ENCODE measurements around the gene TRIM5. TPM values are rescaled to one million over a fixed set of nuclear protein-coding genes. Genes with fewer than 3 reads are reported as not detected.
"Not testable (repeated sequence)": the region's sequence is repeated elsewhere in the genome, so short reads cannot be mapped to it uniquely, and the experiment has no call there.

Gene TRIM5
- total RNA-seq, 1 experiment from 2014 or later = 17.9 TPM

- Histone ChIP-seq H3K9me3 (ENCODE audit: low read depth, low read length, poor library complexity, severe bottlenecking) (no peaks in the 10 kb centered on the region), H3K27ac (ENCODE audit: low read depth, low read length, poor library complexity, severe bottlenecking) (no peak overlapping the region), H3K4me3 (ENCODE audit: low read depth, low read length, poor library complexity, severe bottlenecking) (no peak overlapping the region), H3K27me3 (replicated peaks; ENCODE audit: insufficient read depth, low read depth, low read length, poor library complexity) (no peaks in the 10 kb centered on the region), H3K36me3 (ENCODE audit: insufficient read depth, low read length, poor library complexity, severe bottlenecking) (no peaks in the 10 kb centered on the region), H3K4me1 (ENCODE audit: insufficient read depth, low read length, poor library complexity, severe bottlenecking) (no peaks in the 10 kb centered on the region)
- BruUV-seq (replicated peaks) = no TSS peak
- intact Hi-C loops (cut with micrococcal nuclease; ENCODE audit: unreplicated experiment) = no loop called here
- CTCF ChIA-PET = no interaction called here
- TF ChIP-seq CTCF (conservative IDR thresholded peaks at IDR 0.05; ENCODE audit: low read depth, low read length) (no peak), EZH2 (IDR thresholded peaks at IDR 0.05; ENCODE audit: borderline replicate concordance, low read depth, low read length, poor library complexity, severe bottlenecking) (no peak)
- POLR2A ChIA-PET (ENCODE audit: low non-redundant PET) = no interaction called here
- no peak for DNase-seq (ENCODE audit: low spot score)
Observed at GRCh38 chr11:5722622-5723021, 37.7 kb upstream of the TRIM5 start.

- no peak overlapping the region for H3K4me3 ChIP-seq (ENCODE audit: low read depth, low read length, poor library complexity, severe bottlenecking)
- DNase-seq (ENCODE audit: low spot score) = no peak
- intact Hi-C loops (cut with micrococcal nuclease; ENCODE audit: unreplicated experiment) = no loop called here
- no peaks in the 10 kb centered on the region for H3K9me3 ChIP-seq (ENCODE audit: low read depth, low read length, poor library complexity, severe bottlenecking)
- H3K4me1 ChIP-seq (ENCODE audit: insufficient read depth, low read length, poor library complexity, severe bottlenecking) = no peaks in the 10 kb centered on the region
- H3K27me3 ChIP-seq (replicated peaks; ENCODE audit: insufficient read depth, low read depth, low read length, poor library complexity) = no peaks in the 10 kb centered on the region
- ChIA-PET CTCF (no interaction called here), POLR2A (ENCODE audit: low non-redundant PET) (no interaction called here)
- TF ChIP-seq CTCF (conservative IDR thresholded peaks at IDR 0.05; ENCODE audit: low read depth, low read length) = no peak
- TF ChIP-seq EZH2 (IDR thresholded peaks at IDR 0.05; ENCODE audit: borderline replicate concordance, low read depth, low read length, poor library complexity, severe bottlenecking) = no peak
- no peak overlapping the region for H3K27ac ChIP-seq (ENCODE audit: low read depth, low read length, poor library complexity, severe bottlenecking)
- BruUV-seq (replicated peaks) = no TSS peak
- H3K36me3 ChIP-seq (ENCODE audit: insufficient read depth, low read length, poor library complexity, severe bottlenecking) = no peaks in the 10 kb centered on the region
Observed at GRCh38 chr11:5719703-5720495, 35.0 kb upstream of the TRIM5 start.

- H3K27ac ChIP-seq (ENCODE audit: low read depth, low read length, poor library complexity, severe bottlenecking); CTCF ChIA-PET; intact Hi-C loops (cut with micrococcal nuclease; ENCODE audit: unreplicated experiment); H3K27me3 ChIP-seq (replicated peaks; ENCODE audit: insufficient read depth, low read depth, low read length, poor library complexity); DNase-seq (ENCODE audit: low spot score); POLR2A ChIA-PET (ENCODE audit: low non-redundant PET); H3K36me3 ChIP-seq (ENCODE audit: insufficient read depth, low read length, poor library complexity, severe bottlenecking); H3K9me3 ChIP-seq (ENCODE audit: low read depth, low read length, poor library complexity, severe bottlenecking); BruUV-seq (replicated peaks); H3K4me1 ChIP-seq (ENCODE audit: insufficient read depth, low read length, poor library complexity, severe bottlenecking); H3K4me3 ChIP-seq (ENCODE audit: low read depth, low read length, poor library complexity, severe bottlenecking): not testable (repeated sequence)
Observed at GRCh38 chr11:5716518-5716917, 31.6 kb upstream of the TRIM5 start.

- BruUV-seq (replicated peaks) = no TSS peak
Observed at GRCh38 chr11:5713695-5714094, 28.8 kb upstream of the TRIM5 start.

More at GRCh38 chr11:5713695-5714094, 28.8 kb upstream of the TRIM5 start:
- intact Hi-C loops (cut with micrococcal nuclease; ENCODE audit: unreplicated experiment) = no loop called here
- no peaks in the 10 kb centered on the region for H3K4me1 ChIP-seq (ENCODE audit: insufficient read depth, low read length, poor library complexity, severe bottlenecking)
- H3K4me3 ChIP-seq (ENCODE audit: low read depth, low read length, poor library complexity, severe bottlenecking) = no peak overlapping the region
- no peaks in the 10 kb centered on the region for H3K27me3 ChIP-seq (replicated peaks; ENCODE audit: insufficient read depth, low read depth, low read length, poor library complexity)
- H3K9me3 ChIP-seq (ENCODE audit: low read depth, low read length, poor library complexity, severe bottlenecking) = no peaks in the 10 kb centered on the region
- DNase-seq (ENCODE audit: low spot score) = no peak
- no peak overlapping the region for H3K27ac ChIP-seq (ENCODE audit: low read depth, low read length, poor library complexity, severe bottlenecking)
- POLR2A ChIA-PET (ENCODE audit: low non-redundant PET) = no interaction called here
- no peak for TF ChIP-seq CTCF (conservative IDR thresholded peaks at IDR 0.05; ENCODE audit: low read depth, low read length)
- TF ChIP-seq EZH2 (IDR thresholded peaks at IDR 0.05; ENCODE audit: borderline replicate concordance, low read depth, low read length, poor library complexity, severe bottlenecking) = no peak
- no peaks in the 10 kb centered on the region for H3K36me3 ChIP-seq (ENCODE audit: insufficient read depth, low read length, poor library complexity, severe bottlenecking)
- CTCF ChIA-PET = no interaction called here
